Posterior cingulate gyrus (tissue), 11 donors: ENCODE results near the gene MESD.

Experiments
- DNase-seq, 10 donors: peaks; one replicate each; pipeline versions ENCODE4 v3.0.0 to v3.0.0-alpha.2; 2020 to 2021; ENCODE audit warnings: mixed read lengths in 3 of 10
- intact Hi-C: fragments of 100-400 bp; cut with DNase I; formaldehyde crosslinking; loops from one replicate; pipeline ENCODE4 v1.15.1; 2023

The MESD gene

GRCh38 chr15:80918196-80918783 is 71.3 kb downstream of the MESD start:
- intact Hi-C loops: no loop called here
- DNase-seq: no peak

GRCh38 chr15:80916056-80916455 is 73.6 kb downstream of the MESD start:
- intact Hi-C loops: no loop called here
- no peak for DNase-seq

- intact Hi-C loops: no loop called here
- no peak for DNase-seq
Observed at GRCh38 chr15:80915472-80915871, 74.1 kb downstream of the MESD start.

GRCh38 chr15:80913541-80913940 is 76.1 kb downstream of the MESD start:
- intact Hi-C loops: no loop called here
- no peak for DNase-seq

- intact Hi-C loops: no loop called here
- DNase-seq: peak in 1 of 10 donors; percentile 20
Observed at GRCh38 chr15:80912673-80913072, 76.9 kb downstream of the MESD start.

GRCh38 chr15:80911821-80912220 is 77.8 kb downstream of the MESD start:
- no peak for DNase-seq
- intact Hi-C loops: no loop called here

GRCh38 chr15:80906159-80906766 is 83.4 kb downstream of the MESD start:
- intact Hi-C loops: no loop called here
- DNase-seq: no peak

GRCh38 chr15:80904998-80905397 is 84.6 kb downstream of the MESD start:
- intact Hi-C loops: no loop called here
- no peak for DNase-seq

GRCh38 chr15:80902298-80902801 is 87.3 kb downstream of the MESD start:
- intact Hi-C loops: no loop called here
- peak in 4 of 10 donors; percentile 36 to 90 (median 57) for DNase-seq

- no peak for DNase-seq
- intact Hi-C loops: no loop called here
Observed at GRCh38 chr15:80898040-80898439, 91.6 kb downstream of the MESD start.
